Esophagus muscularis mucosa (tissue), 3 donors: Measurements from ENCODE around the gene NEUROG3.

ENCODE experiments used
- CTCF ChIP-seq, 3 experiments: fragments of 200-600 bp in 2 of 3; fragments of 450-650 bp in 1 of 3; sonication (generic) in 2 of 3; IDR thresholded peaks; one replicate each; pipeline ENCODE4 v1.5.1; 2017 to 2019; ENCODE audit warnings: antibody characterized with exemption in 3 of 3, mild to moderate bottlenecking in 2 of 3, moderate library complexity in 1 of 3
- POLR2A ChIP-seq: fragments of 450-650 bp; IDR thresholded peaks from one replicate; pipeline ENCODE4 v1.6.1; 2017; ENCODE audit warnings: antibody characterized with exemption, moderate library complexity, mild to moderate bottlenecking, low read depth
- POLR2AphosphoS5 ChIP-seq, 2 donors: sonication (generic); formaldehyde crosslinking; IDR thresholded peaks; one replicate each; pipeline ENCODE4 v1.6.1; 2017; ENCODE audit warnings: antibody characterized with exemption in 2 of 2

GRCh38 chr10:69538461-69538860 is 34.8 kb downstream of the NEUROG3 start:
- TF ChIP-seq CTCF (IDR thresholded peaks at IDR 0.05): no peak
- TF ChIP-seq POLR2A: no peak
- TF ChIP-seq POLR2AphosphoS5 (IDR thresholded peaks at IDR 0.05): no peak
